Naive thymus-derived CD8-positive, alpha-beta T cell (primary cell): ENCODE measurements around the gene PLA2R1. TPM values are rescaled to one million over a fixed set of nuclear protein-coding genes. Genes with fewer than 3 reads are reported as not detected.

Experiments used
- ATAC-seq, 2 donors: fragments of 150-1000 bp; cut with Tn5 transposase in 1 of 2; sonication (Bioruptor Pico), chemical (Tn5 transposase) in 1 of 2; 1 replicate in 1 of 2; 2 replicates in 1 of 2; pipeline ENCODE4 v1.10.0; 2021; ENCODE audit warnings: mild to moderate bottlenecking in 2 of 2, moderate library complexity in 2 of 2
- POLR2A ChIA-PET: fragments of 350-600 bp; sonication (Branson Sonifier 250); formaldehyde crosslinking; loops from one replicate; lab custom pipeline; 2021; ENCODE audit warnings: antibody characterized with exemption; lab: Charles Lee
- DNase-seq, 10 donors: peaks; one replicate each; pipeline versions ENCODE4 v3.0.0 to v3.0.0-alpha.2; 2020 to 2022
- H3K27ac Mint-ChIP-seq, 10 donors: one replicate each; pipeline ENCODE4 v1.8.0; 2020 to 2022; ENCODE audit warnings: mild to moderate bottlenecking in 10 of 10, mixed read lengths in 10 of 10, moderate library complexity in 4 of 10, inconsistent platforms in 1 of 10
- H3K27me3 Mint-ChIP-seq, 5 donors: one replicate each; pipeline ENCODE4 v1.8.0; 2021 to 2022; ENCODE audit warnings: mixed read lengths in 5 of 5
- H3K36me3 Mint-ChIP-seq, 3 donors: one replicate each; pipeline ENCODE4 v1.8.0; 2020 to 2022; ENCODE audit warnings: mixed read lengths in 3 of 3, mild to moderate bottlenecking in 2 of 3, inconsistent platforms in 1 of 3
- H3K4me1 Mint-ChIP-seq, 4 donors: one replicate each; pipeline ENCODE4 v1.8.0; 2021 to 2022; ENCODE audit warnings: mixed read lengths in 4 of 4
- H3K4me3 Mint-ChIP-seq, 10 donors: one replicate each; pipeline ENCODE4 v1.8.0; 2020 to 2022; ENCODE audit warnings: mild to moderate bottlenecking in 10 of 10, mixed read lengths in 10 of 10, moderate library complexity in 6 of 10, inconsistent platforms in 1 of 10
- H3K9me3 Mint-ChIP-seq, 9 donors: one replicate each; pipeline ENCODE4 v1.8.0; 2020 to 2022; ENCODE audit warnings: mixed read lengths in 9 of 9, mild to moderate bottlenecking in 3 of 9, inconsistent platforms in 1 of 9, moderate library complexity in 1 of 9
- polyA plus RNA-seq, 3 donors: library from polyadenylated mRNA; unstranded; fragments of 300-500 nt; fragmentation: Illumina TruSeq; gene quantifications; one replicate each; pipeline ENCODE4 v1.2.3, GENCODE V29; 2021
- total RNA-seq, 8 experiments: library from RNA in 2 of 8; stranded (reverse) in 2 of 8; gene quantifications; one replicate each; pipeline ENCODE4 v1.2.3 and lab custom pipeline; 2021 to 2026

The PLA2R1 gene
- total and polyA plus RNA-seq, 5 experiments from 2014 or later = not detected

DNA sequence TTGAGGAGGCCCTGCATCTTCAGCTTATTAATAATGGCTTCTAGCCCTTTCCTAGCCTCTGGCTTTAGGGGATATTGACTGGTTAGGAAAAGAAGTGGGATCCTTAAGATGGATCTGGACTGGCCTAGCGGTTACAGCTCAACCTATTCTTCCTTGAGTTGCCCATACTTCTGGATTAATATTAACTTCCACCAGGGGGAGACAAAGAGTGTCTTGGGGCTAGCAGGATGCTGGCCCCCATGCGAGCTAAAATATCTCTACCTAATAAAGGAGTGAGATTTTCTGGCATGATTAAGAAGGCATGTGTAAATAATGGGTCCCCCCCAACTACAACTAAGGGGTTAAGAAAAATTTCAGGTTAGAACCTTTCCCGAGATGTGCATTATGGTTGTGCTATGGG is 23.2 kb upstream of the PLA2R1 start:
- peaks cover 0 to 4% (median 3%) of the 10 kb centered on the region in 5 donors for H3K27me3 Mint-ChIP-seq
- POLR2A ChIA-PET = no interaction called here
- H3K36me3 Mint-ChIP-seq = peaks cover 0 to 54% (median 30%) of the 10 kb centered on the region in 3 donors
- H3K27ac Mint-ChIP-seq = no peak overlapping the region
- no peaks in the 10 kb centered on the region for H3K4me1 Mint-ChIP-seq
- H3K4me3 Mint-ChIP-seq = no peak overlapping the region
- ATAC-seq (no peak), DNase-seq (no peak)
- peaks cover 14 to 77% (median 48%) of the 10 kb centered on the region in 9 donors for H3K9me3 Mint-ChIP-seq

- Mint-ChIP-seq H3K27me3 (peaks cover 0 to 3% (median 3%) of the 10 kb centered on the region in 5 donors), H3K4me1 (peaks cover 2 to 8% (median 5%) of the 10 kb centered on the region in 4 donors), H3K36me3 (peaks cover 0 to 8% (median 5%) of the 10 kb centered on the region in 3 donors), H3K27ac (no peak overlapping the region), H3K4me3 (no peak overlapping the region), H3K9me3 (peaks cover 0 to 16% (median 6%) of the 10 kb centered on the region in 9 donors)
- POLR2A ChIA-PET = no interaction called here
- ATAC-seq = no peak
- DNase-seq = no peak
Measured at GRCh38 chr2:160077912-160078810, 15.7 kb upstream of the PLA2R1 start.

DNA sequence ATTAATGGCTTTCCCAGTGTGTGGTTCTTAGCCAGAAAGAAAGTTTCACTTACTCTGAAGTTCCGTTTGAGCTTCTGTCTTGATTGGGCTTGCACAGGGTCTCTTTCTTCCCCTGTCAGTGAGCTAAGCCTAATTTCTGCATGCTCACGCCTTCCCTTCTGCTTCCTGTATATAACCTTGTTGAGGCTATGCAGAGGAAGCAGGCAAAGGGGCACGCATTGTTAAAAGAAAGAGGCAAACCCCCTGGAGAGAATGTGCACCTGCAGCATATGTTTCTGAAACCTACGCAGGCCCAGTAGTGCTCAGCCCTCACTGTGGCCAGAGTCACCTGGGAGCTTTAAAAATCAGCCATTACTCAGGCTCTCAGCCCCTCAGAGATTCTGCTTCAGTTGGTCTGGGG is 14.5 kb upstream of the PLA2R1 start:
- peaks cover 0 to 3% (median 0%) of the 10 kb centered on the region in 5 donors for H3K27me3 Mint-ChIP-seq
- peaks cover 2 to 8% (median 5%) of the 10 kb centered on the region in 4 donors for H3K4me1 Mint-ChIP-seq
- H3K9me3 Mint-ChIP-seq = peaks cover 0 to 8% (median 0%) of the 10 kb centered on the region in 9 donors
- peak overlapping the region in 2 of 10 donors; percentile 17 to 77 for H3K27ac Mint-ChIP-seq
- peak in 1 of 2 donors; percentile 55 for ATAC-seq
- POLR2A ChIA-PET = interaction anchor here (1.5 kb wide), 1 partner anchor 12 kb away, joined by 3 read pairs; no protein-coding TSS in a partner anchor
- peak in 2 of 10 donors; percentile 12 to 16 for DNase-seq
- no peaks in the 10 kb centered on the region for H3K36me3 Mint-ChIP-seq
- no peak overlapping the region for H3K4me3 Mint-ChIP-seq

DNA sequence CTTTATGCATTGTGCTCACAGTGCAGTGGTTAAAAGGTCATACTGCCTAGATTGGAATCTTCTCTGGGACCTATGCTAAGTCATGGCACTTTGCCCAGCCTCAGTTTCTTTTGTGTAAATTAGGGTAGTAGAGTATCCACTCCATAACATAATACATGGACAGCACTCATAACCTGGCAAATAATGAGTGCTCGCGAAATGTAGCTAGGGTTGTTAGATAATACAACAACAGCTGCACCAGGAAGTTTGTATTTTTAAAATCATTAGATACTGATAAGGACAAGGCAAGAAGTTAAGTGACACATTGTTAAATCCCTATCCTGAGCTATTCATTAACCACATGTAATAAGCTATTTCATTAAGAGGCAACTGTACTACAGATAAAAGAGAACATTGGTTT is 13.8 kb upstream of the PLA2R1 start:
- H3K9me3 Mint-ChIP-seq = peaks cover 0 to 8% (median 0%) of the 10 kb centered on the region in 9 donors
- H3K27ac Mint-ChIP-seq = no peak overlapping the region
- DNase-seq (no peak), ATAC-seq (no peak)
- no peak overlapping the region for H3K4me3 Mint-ChIP-seq
- no peaks in the 10 kb centered on the region for H3K36me3 Mint-ChIP-seq
- POLR2A ChIA-PET = interaction anchor here (1.5 kb wide), 1 partner anchor 12 kb away, joined by 3 read pairs; no protein-coding TSS in a partner anchor
- H3K4me1 Mint-ChIP-seq = peaks cover 2 to 8% (median 5%) of the 10 kb centered on the region in 4 donors
- no peaks in the 10 kb centered on the region for H3K27me3 Mint-ChIP-seq

- POLR2A ChIA-PET = no interaction called here
- no peak overlapping the region for H3K4me3 Mint-ChIP-seq
- H3K4me1 Mint-ChIP-seq = peaks cover 2 to 8% (median 5%) of the 10 kb centered on the region in 4 donors
- ATAC-seq (no peak), DNase-seq (no peak)
- H3K36me3 Mint-ChIP-seq = no peaks in the 10 kb centered on the region
- peaks cover 0 to 4% (median 0%) of the 10 kb centered on the region in 9 donors for H3K9me3 Mint-ChIP-seq
- no peak overlapping the region for H3K27ac Mint-ChIP-seq
- H3K27me3 Mint-ChIP-seq = peaks cover 0 to 1% (median 0%) of the 10 kb centered on the region in 5 donors
Measured at GRCh38 chr2:160075171-160075570, 12.8 kb upstream of the PLA2R1 start.

GRCh38 chr2:160073284-160073888 is 11.0 kb upstream of the PLA2R1 start:
- Mint-ChIP-seq H3K4me1 (peaks cover 2 to 8% (median 5%) of the 10 kb centered on the region in 4 donors), H3K9me3 (peaks cover 0 to 4% (median 2%) of the 10 kb centered on the region in 9 donors), H3K4me3 (no peak overlapping the region), H3K36me3 (no peaks in the 10 kb centered on the region), H3K27ac (no peak overlapping the region), H3K27me3 (peaks cover 0 to 3% (median 0%) of the 10 kb centered on the region in 5 donors)
- ATAC-seq = no peak
- no peak for DNase-seq
- POLR2A ChIA-PET = no interaction called here

DNA sequence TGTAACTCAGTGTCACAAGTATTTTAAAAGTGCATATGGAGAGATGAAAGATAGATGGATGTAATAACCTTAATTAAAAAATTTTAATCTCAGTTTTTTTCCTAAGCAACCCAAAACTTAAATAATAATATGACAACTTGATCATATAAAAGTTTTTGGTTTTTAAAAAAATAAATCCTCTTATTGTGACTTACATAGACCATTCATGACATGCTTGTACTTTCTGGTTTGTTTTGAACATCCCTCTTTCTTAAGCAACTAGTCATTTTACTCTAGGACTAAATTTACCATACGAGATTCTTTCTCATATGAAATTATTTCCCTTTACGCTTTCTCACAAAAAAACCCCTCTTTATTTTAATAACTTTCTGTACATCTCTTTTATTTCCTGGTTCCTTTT is 6.5 kb upstream of the PLA2R1 start:
- Mint-ChIP-seq H3K36me3 (peaks cover 0 to 2% (median 0%) of the 10 kb centered on the region in 3 donors), H3K27me3 (peaks cover 2 to 16% (median 8%) of the 10 kb centered on the region in 5 donors), H3K4me3 (no peak overlapping the region), H3K4me1 (peaks cover 0 to 1% (median 0%) of the 10 kb centered on the region in 4 donors), H3K9me3 (peaks cover 0 to 4% (median 2%) of the 10 kb centered on the region in 9 donors), H3K27ac (no peak overlapping the region)
- POLR2A ChIA-PET = no interaction called here
- ATAC-seq = no peak
- no peak for DNase-seq

DNA sequence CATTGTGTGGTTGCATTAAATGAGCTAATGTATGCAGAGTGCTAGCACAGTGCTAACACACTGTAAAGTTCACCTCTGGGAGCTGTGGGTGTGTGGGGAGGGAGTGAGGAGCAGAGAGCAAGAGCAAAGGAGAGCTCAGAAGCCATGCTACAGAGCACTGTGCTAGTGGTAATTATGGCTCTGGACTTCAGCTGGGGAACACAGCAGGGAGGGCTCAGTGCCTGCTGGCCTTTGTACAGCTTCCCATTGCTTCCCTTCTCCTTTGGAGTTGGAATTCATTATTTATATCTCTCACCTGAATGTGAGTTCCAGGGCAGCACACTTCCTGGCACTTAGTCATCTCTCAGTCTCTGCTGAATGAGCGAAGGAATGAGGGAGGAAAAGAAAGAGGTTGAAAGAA is 2.5 kb upstream of the PLA2R1 start:
- peaks cover 13 to 42% (median 29%) of the 10 kb centered on the region in 5 donors for H3K27me3 Mint-ChIP-seq

DNA sequence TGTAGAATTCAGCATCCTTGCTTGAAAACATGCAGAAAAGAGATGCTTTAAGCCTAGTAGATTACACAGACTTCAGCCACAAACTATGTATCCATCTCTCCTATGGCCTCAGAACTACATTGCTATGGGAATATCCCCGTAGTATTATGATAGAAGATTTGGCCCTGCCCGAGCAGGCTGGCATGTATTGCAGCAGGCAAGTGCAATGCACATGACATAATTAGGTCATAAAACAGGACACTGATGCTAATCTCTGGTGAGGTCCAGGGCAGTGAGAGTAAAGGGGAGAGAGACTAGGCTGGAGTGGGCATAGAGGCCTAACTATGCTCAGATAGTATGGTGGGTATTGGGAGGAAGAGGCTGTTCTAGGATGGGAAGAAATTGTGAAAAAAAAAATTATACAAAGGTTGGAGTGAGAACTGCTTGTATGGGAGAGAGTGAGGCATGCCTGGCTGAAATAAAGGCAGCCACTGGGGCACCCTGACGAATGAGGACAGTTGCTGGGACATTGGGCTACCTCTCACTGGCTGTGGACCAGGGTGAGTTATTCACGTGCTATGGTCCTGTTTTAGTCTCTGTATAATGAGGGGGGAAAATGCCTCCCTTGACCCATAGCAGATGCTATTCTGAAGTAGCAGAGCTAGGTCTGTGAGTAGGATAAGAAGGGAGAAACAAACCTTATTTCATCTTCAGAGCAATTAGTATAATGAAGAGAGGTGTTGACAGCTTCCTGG is 1.6 kb upstream of the PLA2R1 start:
- Mint-ChIP-seq H3K9me3 (peaks cover 0 to 4% (median 1%) of the 10 kb centered on the region in 9 donors), H3K36me3 (peaks cover 0 to 6% (median 5%) of the 10 kb centered on the region in 3 donors)
- ATAC-seq = no peak

More for the DNA sequence above, 2.5 kb upstream of the PLA2R1 start:
- no peak for DNase-seq
- H3K4me1 Mint-ChIP-seq = peaks cover 4 to 9% (median 7%) of the 10 kb centered on the region in 4 donors
- H3K36me3 Mint-ChIP-seq = peaks cover 0 to 6% (median 0%) of the 10 kb centered on the region in 3 donors
- ATAC-seq = no peak
- H3K9me3 Mint-ChIP-seq = peaks cover 0 to 4% (median 1%) of the 10 kb centered on the region in 9 donors
- H3K4me3 Mint-ChIP-seq = no peak overlapping the region
- POLR2A ChIA-PET = interaction anchor here (1.0 kb wide), 1 partner anchor 12 kb away, joined by 3 read pairs; no protein-coding TSS in a partner anchor
- H3K27ac Mint-ChIP-seq = no peak overlapping the region

GRCh38 chr2:160063271-160063670 is 856 bp upstream of the PLA2R1 start:
- no peak for ATAC-seq
- Mint-ChIP-seq H3K27ac (peak overlapping the region in 2 of 10 donors; percentile 46 to 68), H3K9me3 (peaks cover 0 to 1% (median 0%) of the 10 kb centered on the region in 9 donors), H3K27me3 (peaks cover 20 to 54% (median 46%) of the 10 kb centered on the region in 5 donors), H3K4me3 (peak overlapping the region in 9 of 10 donors; percentile 38 to 83 (median 76)), H3K36me3 (peaks cover 0 to 6% (median 6%) of the 10 kb centered on the region in 3 donors), H3K4me1 (peaks cover 4 to 9% (median 7%) of the 10 kb centered on the region in 4 donors)
- no peak for DNase-seq
- POLR2A ChIA-PET = no interaction called here

More for the DNA sequence above, 1.6 kb upstream of the PLA2R1 start:
- POLR2A ChIA-PET = interaction anchor here (1.0 kb wide), 1 partner anchor 13 kb away, joined by 3 read pairs; no protein-coding TSS in a partner anchor
- Mint-ChIP-seq H3K27ac (no peak overlapping the region), H3K4me1 (peaks cover 4 to 9% (median 7%) of the 10 kb centered on the region in 4 donors), H3K4me3 (no peak overlapping the region), H3K27me3 (peaks cover 18 to 49% (median 38%) of the 10 kb centered on the region in 5 donors)
- DNase-seq = no peak

DNA sequence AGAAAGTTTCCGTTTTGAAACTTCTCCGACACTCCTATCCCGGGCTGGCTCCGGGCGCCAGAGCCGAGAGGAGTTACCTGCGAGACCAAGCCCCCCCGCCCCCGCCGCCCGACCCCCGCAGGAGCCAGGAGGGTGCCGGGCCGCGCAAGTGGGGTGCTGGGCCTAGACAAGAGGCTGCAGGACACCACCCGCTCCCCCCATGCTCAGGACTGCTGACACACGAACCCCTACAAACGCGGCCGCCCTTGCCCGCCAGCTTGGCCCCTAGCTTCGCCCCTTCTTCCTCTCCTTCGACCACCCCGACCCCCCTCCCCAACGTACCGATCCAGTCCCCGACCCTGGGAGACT is 497 bp downstream of the PLA2R1 start:
- Mint-ChIP-seq H3K4me1 (peaks cover 4 to 9% (median 7%) of the 10 kb centered on the region in 4 donors), H3K36me3 (peaks cover 0 to 6% (median 4%) of the 10 kb centered on the region in 3 donors), H3K4me3 (peak overlapping the region in 9 of 10 donors; percentile 49 to 79 (median 64)), H3K27ac (no peak overlapping the region), H3K9me3 (peaks cover 0 to 1% (median 0%) of the 10 kb centered on the region in 9 donors), H3K27me3 (peaks cover 24 to 67% (median 59%) of the 10 kb centered on the region in 5 donors)
- POLR2A ChIA-PET = no interaction called here
- DNase-seq = peak in 1 of 10 donors; percentile 8
- peak in 1 of 2 donors; percentile 8 for ATAC-seq

- H3K36me3 Mint-ChIP-seq = peaks cover 0 to 6% (median 4%) of the 10 kb centered on the region in 3 donors
- H3K9me3 Mint-ChIP-seq = peaks cover 0 to 1% (median 0%) of the 10 kb centered on the region in 9 donors
- no peak overlapping the region for H3K27ac Mint-ChIP-seq
- H3K4me1 Mint-ChIP-seq = peaks cover 4 to 9% (median 7%) of the 10 kb centered on the region in 4 donors
- ATAC-seq = no peak
- DNase-seq = no peak
- H3K27me3 Mint-ChIP-seq = peaks cover 24 to 69% (median 62%) of the 10 kb centered on the region in 5 donors
- H3K4me3 Mint-ChIP-seq = peak overlapping the region in 7 of 10 donors; percentile 26 to 64 (median 43)
- POLR2A ChIA-PET = no interaction called here
Measured at GRCh38 chr2:160061533-160061932, 882 bp downstream of the PLA2R1 start.
